Suprapubic skin (tissue), 4 donors: ENCODE data around the gene BMX. TPM values are rescaled to one million over a fixed set of nuclear protein-coding genes. Genes with fewer than 3 reads are reported as not detected.

Experiments used
- DNase-seq, 2 donors: peaks; one replicate each; pipeline ENCODE4 v3.0.0-alpha.2; 2019; ENCODE audit warnings: low spot score in 2 of 2
- H3K27ac ChIP-seq: fragments of 200-600 bp; sonication (generic); one replicate; pipeline ENCODE4 v1.5.1; 2019
- H3K27me3 ChIP-seq: fragments of 200-600 bp; sonication (generic); one replicate; pipeline ENCODE4 v1.5.1; 2019
- H3K36me3 ChIP-seq: fragments of 200-600 bp; sonication (generic); one replicate; pipeline ENCODE4 v1.5.1; 2019
- H3K4me1 ChIP-seq: fragments of 200-600 bp; sonication (generic); one replicate; pipeline ENCODE4 v1.5.1; 2019
- H3K4me3 ChIP-seq: fragments of 200-600 bp; sonication (generic); one replicate; pipeline ENCODE4 v1.5.1; 2019; ENCODE audit warnings: mild to moderate bottlenecking
- H3K9me3 ChIP-seq: fragments of 200-600 bp; sonication (generic); one replicate; pipeline ENCODE4 v1.5.1; 2019
- EP300 ChIP-seq: sonication (generic); formaldehyde crosslinking; IDR thresholded peaks from one replicate; pipeline ENCODE4 v1.6.1; 2017; ENCODE audit warnings: antibody characterized with exemption
- POLR2A ChIP-seq, 2 donors: fragments of 450-650 bp; IDR thresholded peaks; one replicate each; pipeline ENCODE4 v1.6.1; 2017; ENCODE audit warnings: antibody characterized with exemption in 2 of 2, mild to moderate bottlenecking in 2 of 2, moderate library complexity in 2 of 2
- POLR2AphosphoS5 ChIP-seq, 3 donors: sonication (generic); formaldehyde crosslinking; IDR thresholded peaks; one replicate each; pipeline ENCODE4 v1.6.1; 2017; ENCODE audit warnings: antibody characterized with exemption in 3 of 3
- WGBS: methylation state at CpG from one replicate; pipeline ENCODE4 v1.1.5; 2018; 5-methylcytosine and 5-hydroxymethylcytosine counted together
- total RNA-seq, 4 donors: library from RNA; depleted of rRNA; stranded (reverse); fragments of >200 nt; gene quantifications; one replicate each; pipeline ENCODE4 v1.1.0, GENCODE V29; 2016
- TF ChIP-seq, protein P1 (sequence below), 2 donors: fragments of 200-600 bp in 1 of 2; fragments of 450-650 bp in 1 of 2; sonication (generic) in 1 of 2; IDR thresholded peaks; one replicate each; pipeline ENCODE4 v1.5.1; 2016 to 2019; ENCODE audit warnings: antibody characterized with exemption in 2 of 2, mild to moderate bottlenecking in 1 of 2, moderate library complexity in 1 of 2

BMX gene
- total RNA-seq, 4 donors from 2014 or later, result 0.45 to 1.9 (median 1.5) TPM

GRCh38 chrX:15567267-15567666 is 66.7 kb downstream of the BMX start:
- H3K4me3 ChIP-seq, result no peak overlapping the region
- H3K27me3 ChIP-seq, result no peaks in the 10 kb centered on the region
- H3K27ac ChIP-seq, result no peak overlapping the region
- TF ChIP-seq EP300, result no peak
- no peaks in the 10 kb centered on the region for H3K36me3 ChIP-seq
- H3K4me1 ChIP-seq, result no peaks in the 10 kb centered on the region
- no peak for DNase-seq
- WGBS, result 66% methylated on average over 1 of the region's 1 CpG
- no peaks in the 10 kb centered on the region for H3K9me3 ChIP-seq

DNA sequence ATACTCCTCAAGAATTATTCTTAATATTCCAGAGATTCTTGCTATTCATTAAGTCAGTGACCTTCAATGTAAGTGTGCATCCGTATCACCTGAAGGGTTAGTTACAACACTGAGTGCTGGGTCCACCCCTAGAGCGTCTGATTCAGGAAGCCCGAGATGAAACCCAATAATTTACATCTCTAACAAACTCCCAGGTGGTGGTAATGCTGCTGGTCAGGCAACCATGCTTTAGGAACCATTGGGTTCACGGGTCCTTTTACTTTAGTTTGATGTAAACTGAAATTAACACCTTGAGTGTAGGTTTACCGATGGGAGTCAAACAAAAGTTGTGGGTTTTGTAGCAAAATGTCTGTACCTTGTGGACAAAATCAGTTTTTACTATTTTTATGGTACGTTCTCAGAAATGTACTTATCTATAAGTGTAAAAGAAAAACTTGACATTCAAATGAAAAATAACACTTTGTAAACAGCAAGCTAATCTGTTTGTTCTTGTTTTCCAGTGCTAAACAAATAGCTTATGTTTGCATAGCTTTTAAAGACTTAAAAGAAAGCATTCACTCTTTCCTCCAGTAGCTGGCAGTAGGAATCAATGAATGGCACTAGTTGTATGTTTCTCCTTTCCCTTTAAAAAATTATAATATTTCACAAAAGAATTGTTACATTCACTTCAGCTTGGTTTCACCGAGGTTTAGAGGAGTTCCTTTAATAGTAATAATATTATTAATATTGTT is 67.4 kb downstream of the BMX start:
- Histone ChIP-seq H3K4me1 (no peaks in the 10 kb centered on the region), H3K27ac (no peak overlapping the region), H3K4me3 (no peak overlapping the region), H3K27me3 (no peaks in the 10 kb centered on the region), H3K36me3 (no peaks in the 10 kb centered on the region), H3K9me3 (no peaks in the 10 kb centered on the region)
- TF ChIP-seq EP300 (no peak), POLR2AphosphoS5 (IDR thresholded peaks at IDR 0.05) (no peak), POLR2A (IDR thresholded peaks at IDR 0.05) (no peak)
- TF ChIP-seq, protein P1, sequence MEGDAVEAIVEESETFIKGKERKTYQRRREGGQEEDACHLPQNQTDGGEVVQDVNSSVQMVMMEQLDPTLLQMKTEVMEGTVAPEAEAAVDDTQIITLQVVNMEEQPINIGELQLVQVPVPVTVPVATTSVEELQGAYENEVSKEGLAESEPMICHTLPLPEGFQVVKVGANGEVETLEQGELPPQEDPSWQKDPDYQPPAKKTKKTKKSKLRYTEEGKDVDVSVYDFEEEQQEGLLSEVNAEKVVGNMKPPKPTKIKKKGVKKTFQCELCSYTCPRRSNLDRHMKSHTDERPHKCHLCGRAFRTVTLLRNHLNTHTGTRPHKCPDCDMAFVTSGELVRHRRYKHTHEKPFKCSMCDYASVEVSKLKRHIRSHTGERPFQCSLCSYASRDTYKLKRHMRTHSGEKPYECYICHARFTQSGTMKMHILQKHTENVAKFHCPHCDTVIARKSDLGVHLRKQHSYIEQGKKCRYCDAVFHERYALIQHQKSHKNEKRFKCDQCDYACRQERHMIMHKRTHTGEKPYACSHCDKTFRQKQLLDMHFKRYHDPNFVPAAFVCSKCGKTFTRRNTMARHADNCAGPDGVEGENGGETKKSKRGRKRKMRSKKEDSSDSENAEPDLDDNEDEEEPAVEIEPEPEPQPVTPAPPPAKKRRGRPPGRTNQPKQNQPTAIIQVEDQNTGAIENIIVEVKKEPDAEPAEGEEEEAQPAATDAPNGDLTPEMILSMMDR (IDR thresholded peaks at IDR 0.05), result no peak
- 47% methylated on average over 7 of the region's 7 CpGs for WGBS
- DNase-seq, result no peak

DNA sequence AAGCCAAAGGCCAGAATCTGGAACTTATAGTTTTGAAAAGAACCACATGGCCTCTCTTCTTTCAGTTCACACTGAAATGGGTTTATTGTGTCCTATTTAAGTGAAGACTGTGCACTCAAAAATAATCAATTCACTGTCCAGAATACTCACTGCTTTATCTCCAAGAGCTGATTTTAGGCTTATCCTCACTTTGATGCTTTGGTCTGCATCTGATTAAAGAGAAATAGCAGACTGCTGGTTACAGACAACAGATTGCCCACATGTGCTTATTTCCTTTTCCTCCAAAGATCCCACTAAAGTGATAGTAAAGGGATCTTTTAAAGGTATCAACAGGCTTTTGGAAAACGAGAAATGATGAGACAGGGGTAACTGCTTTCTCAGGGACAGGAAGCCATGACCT is 69.5 kb downstream of the BMX start:
- Histone ChIP-seq H3K9me3 (no peaks in the 10 kb centered on the region), H3K36me3 (no peaks in the 10 kb centered on the region), H3K27me3 (no peaks in the 10 kb centered on the region), H3K27ac (no peak overlapping the region), H3K4me1 (no peaks in the 10 kb centered on the region), H3K4me3 (no peak overlapping the region)
- 14% methylated on average over 1 of the region's 1 CpG for WGBS
- DNase-seq, result no peak
- no peak for TF ChIP-seq POLR2A (IDR thresholded peaks at IDR 0.05)
- TF ChIP-seq, protein P1 (IDR thresholded peaks at IDR 0.05), result no peak
- TF ChIP-seq POLR2AphosphoS5 (IDR thresholded peaks at IDR 0.05), result no peak
- no peak for TF ChIP-seq EP300

GRCh38 chrX:15574017-15574416 is 73.4 kb downstream of the BMX start:
- TF ChIP-seq POLR2A (IDR thresholded peaks at IDR 0.05) (no peak), POLR2AphosphoS5 (IDR thresholded peaks at IDR 0.05) (no peak), EP300 (no peak)
- TF ChIP-seq, protein P1 (IDR thresholded peaks at IDR 0.05), result no peak
- Histone ChIP-seq H3K36me3 (no peaks in the 10 kb centered on the region), H3K4me3 (no peak overlapping the region), H3K9me3 (no peaks in the 10 kb centered on the region), H3K27ac (no peak overlapping the region), H3K27me3 (no peaks in the 10 kb centered on the region), H3K4me1 (no peaks in the 10 kb centered on the region)
- WGBS, result 23% methylated on average over 2 of the region's 2 CpGs
- DNase-seq, result no peak

GRCh38 chrX:15576019-15576418 is 75.4 kb downstream of the BMX start:
- Histone ChIP-seq H3K4me1 (no peaks in the 10 kb centered on the region), H3K36me3 (no peaks in the 10 kb centered on the region), H3K27ac (no peak overlapping the region), H3K4me3 (no peak overlapping the region), H3K9me3 (no peaks in the 10 kb centered on the region), H3K27me3 (no peaks in the 10 kb centered on the region)
- TF ChIP-seq EP300 (no peak), POLR2A (IDR thresholded peaks at IDR 0.05) (no peak), POLR2AphosphoS5 (IDR thresholded peaks at IDR 0.05) (no peak)
- TF ChIP-seq, protein P1 (IDR thresholded peaks at IDR 0.05), result no peak
- WGBS, result 39% methylated on average over 1 of the region's 1 CpG
- DNase-seq, result no peak
